Transverse colon (tissue), 4 donors: ENCODE results near the gene SLC29A4. TPM values are rescaled to one million over a fixed set of nuclear protein-coding genes. Genes with fewer than 3 reads are reported as not detected.
"Not testable (repeated sequence)": the region's sequence is repeated elsewhere in the genome, so short reads cannot be mapped to it uniquely, and the experiment has no call there.

Source experiments
- DNase-seq: peaks from one replicate; pipeline ENCODE4 v3.0.0-alpha.2; 2019
- H3K27ac ChIP-seq, 4 donors: fragments of 200-600 bp; sonication (generic); 2 replicates each; pipeline ENCODE4 v1.5.1; 2016 to 2018; ENCODE audit warnings: inconsistent platforms in 4 of 4
- H3K27me3 ChIP-seq: fragments of 200-600 bp; sonication (generic); 2 replicates; pipeline ENCODE4 v1.5.1; 2017; ENCODE audit warnings: inconsistent platforms
- H3K36me3 ChIP-seq, 4 donors: fragments of 200-600 bp; sonication (generic); 2 replicates each; pipeline ENCODE4 v1.5.1; 2017 to 2019; ENCODE audit warnings: inconsistent platforms in 4 of 4
- H3K4me1 ChIP-seq, 4 donors: fragments of 200-600 bp; sonication (generic); 2 replicates each; pipeline ENCODE4 v1.5.1; 2017 to 2020; ENCODE audit warnings: inconsistent platforms in 4 of 4
- H3K4me3 ChIP-seq, 4 donors: fragments of 200-600 bp; sonication (generic); 1 replicate in 1 of 4; 2 replicates in 3 of 4; pipeline versions ENCODE4 v1.5.1 to v1.6.1; 2017 to 2019; ENCODE audit warnings: inconsistent platforms in 4 of 4
- H3K9me3 ChIP-seq, 2 donors: fragments of 200-600 bp; sonication (generic); 2 replicates each; pipeline ENCODE4 v1.5.1; 2017 to 2019; ENCODE audit warnings: inconsistent platforms in 2 of 2
- EP300 ChIP-seq: sonication (generic); formaldehyde crosslinking; IDR thresholded peaks from one replicate; pipeline ENCODE4 v1.6.1; 2017; ENCODE audit warnings: antibody characterized with exemption, low read depth
- POLR2A ChIP-seq: fragments of 450-650 bp; IDR thresholded peaks from one replicate; pipeline ENCODE4 v1.6.1; 2016; ENCODE audit warnings: antibody characterized with exemption, mild to moderate bottlenecking, moderate library complexity
- POLR2AphosphoS5 ChIP-seq, 3 donors: sonication (generic); formaldehyde crosslinking; IDR thresholded peaks; one replicate each; pipeline ENCODE4 v1.6.1; 2016; ENCODE audit warnings: antibody characterized with exemption in 3 of 3
- WGBS, 2 donors: methylation state at CpG; one replicate each; pipeline ENCODE4 v1.1.5; 2018; ENCODE audit warnings: low coverage in 1 of 2; 5-methylcytosine and 5-hydroxymethylcytosine counted together
- in situ Hi-C, 4 donors: fragments of 200-750 bp; cut with MboI; loops; one replicate each; pipeline versions ENCODE4 v1.15.0 to v1.15.1; 2017; ENCODE audit warnings: low sequenced_read_pairs in 3 of 4, low pct_ligation_motif_present in 1 of 4, low pct_unique_long_range_greater_than_20kb in 1 of 4
- intact Hi-C: fragments of 100-400 bp; cut with DNase I; formaldehyde crosslinking; loops from one replicate; pipeline ENCODE4 v1.15.1; 2023; ENCODE audit warnings: low total_unique reads
- total RNA-seq, 4 donors: library from RNA; depleted of rRNA; stranded (reverse); fragments of >200 nt; gene quantifications; one replicate each; pipeline ENCODE4 v1.1.0, GENCODE V29; 2016
- TF ChIP-seq, protein P1 (sequence below), 5 experiments: fragments of 200-600 bp in 3 of 5; fragments of 450-650 bp in 2 of 5; sonication (generic) in 3 of 5; IDR thresholded peaks; 1 replicate in 2 of 5; 2 replicates in 3 of 5; pipeline ENCODE4 v1.5.1; 2016 to 2017; ENCODE audit warnings: antibody characterized with exemption in 5 of 5, inconsistent platforms in 3 of 5, mild to moderate bottlenecking in 2 of 5, moderate library complexity in 1 of 5

SLC29A4 gene
- total RNA-seq, 4 donors from 2014 or later = 0.60 to 36.3 (median 2.6) TPM

DNA sequence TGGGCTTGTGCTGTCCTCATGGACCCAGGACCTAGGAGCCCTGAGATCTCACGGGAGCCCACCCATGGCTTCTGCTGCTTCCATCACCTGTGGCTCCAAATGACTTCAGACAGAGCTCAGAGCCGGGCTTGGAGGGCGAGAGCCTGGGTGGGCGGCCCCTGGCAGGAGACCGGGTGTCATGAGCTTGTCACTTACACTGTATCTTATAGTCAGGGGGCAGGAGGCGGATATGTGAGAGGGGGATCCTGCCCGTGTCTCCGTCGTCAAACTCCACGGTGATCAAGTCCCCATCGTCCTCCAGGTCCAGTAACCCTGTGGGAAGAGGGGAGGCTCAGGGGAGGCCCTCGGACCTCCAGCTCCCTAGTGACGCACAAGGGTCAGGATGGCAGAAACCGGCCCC, 33.0 kb downstream of the SLC29A4 start:
- no peaks in the 10 kb centered on the region for H3K4me1 ChIP-seq
- no peak for DNase-seq
- no peak overlapping the region for H3K4me3 ChIP-seq
- H3K27ac ChIP-seq = no peak overlapping the region
- intact Hi-C loops (loop anchor here (10.0 kb wide), 1 partner anchor 491 kb away; no protein-coding TSS in a partner anchor), in situ Hi-C loops (no loop called here)
- no peaks in the 10 kb centered on the region for H3K27me3 ChIP-seq
- peaks cover 0 to 7% of the 10 kb centered on the region in 2 donors for H3K9me3 ChIP-seq
- TF ChIP-seq EP300 (no peak), POLR2A (no peak), POLR2AphosphoS5 (IDR thresholded peaks at IDR 0.05) (no peak)
- TF ChIP-seq, protein P1, sequence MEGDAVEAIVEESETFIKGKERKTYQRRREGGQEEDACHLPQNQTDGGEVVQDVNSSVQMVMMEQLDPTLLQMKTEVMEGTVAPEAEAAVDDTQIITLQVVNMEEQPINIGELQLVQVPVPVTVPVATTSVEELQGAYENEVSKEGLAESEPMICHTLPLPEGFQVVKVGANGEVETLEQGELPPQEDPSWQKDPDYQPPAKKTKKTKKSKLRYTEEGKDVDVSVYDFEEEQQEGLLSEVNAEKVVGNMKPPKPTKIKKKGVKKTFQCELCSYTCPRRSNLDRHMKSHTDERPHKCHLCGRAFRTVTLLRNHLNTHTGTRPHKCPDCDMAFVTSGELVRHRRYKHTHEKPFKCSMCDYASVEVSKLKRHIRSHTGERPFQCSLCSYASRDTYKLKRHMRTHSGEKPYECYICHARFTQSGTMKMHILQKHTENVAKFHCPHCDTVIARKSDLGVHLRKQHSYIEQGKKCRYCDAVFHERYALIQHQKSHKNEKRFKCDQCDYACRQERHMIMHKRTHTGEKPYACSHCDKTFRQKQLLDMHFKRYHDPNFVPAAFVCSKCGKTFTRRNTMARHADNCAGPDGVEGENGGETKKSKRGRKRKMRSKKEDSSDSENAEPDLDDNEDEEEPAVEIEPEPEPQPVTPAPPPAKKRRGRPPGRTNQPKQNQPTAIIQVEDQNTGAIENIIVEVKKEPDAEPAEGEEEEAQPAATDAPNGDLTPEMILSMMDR (IDR thresholded peaks at IDR 0.05) = no peak
- WGBS, 2 donors = 95% methylated on average over 14 of the region's 14 CpGs; no CpG with 5 or more reads in 1 of the 2 donors
- peaks cover 0 to 73% (median 26%) of the 10 kb centered on the region in 4 donors for H3K36me3 ChIP-seq

DNA sequence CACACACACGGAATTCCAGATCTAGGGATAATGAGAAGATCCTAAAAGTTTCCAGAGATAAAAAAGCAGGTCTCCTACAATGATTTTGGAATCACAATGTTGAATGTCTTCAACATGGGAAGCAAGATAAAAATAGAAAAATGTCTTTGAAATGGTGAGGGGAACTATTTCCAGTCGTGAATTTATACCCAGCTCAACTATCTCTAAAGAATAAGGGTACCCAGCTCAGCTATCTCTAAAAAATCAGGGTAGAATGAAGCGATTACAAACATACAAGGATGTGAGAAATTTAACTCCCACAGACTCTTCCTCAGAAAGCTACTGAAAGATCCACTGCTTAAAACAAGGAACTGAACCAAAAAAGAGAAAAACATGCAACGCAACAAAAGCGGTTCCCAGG, 35.9 kb downstream of the SLC29A4 start:
- 95 to 98% methylated on average over 5 of the region's 5 CpGs for WGBS, 2 donors
- H3K27ac ChIP-seq, in situ Hi-C loops: not testable (repeated sequence)

DNA sequence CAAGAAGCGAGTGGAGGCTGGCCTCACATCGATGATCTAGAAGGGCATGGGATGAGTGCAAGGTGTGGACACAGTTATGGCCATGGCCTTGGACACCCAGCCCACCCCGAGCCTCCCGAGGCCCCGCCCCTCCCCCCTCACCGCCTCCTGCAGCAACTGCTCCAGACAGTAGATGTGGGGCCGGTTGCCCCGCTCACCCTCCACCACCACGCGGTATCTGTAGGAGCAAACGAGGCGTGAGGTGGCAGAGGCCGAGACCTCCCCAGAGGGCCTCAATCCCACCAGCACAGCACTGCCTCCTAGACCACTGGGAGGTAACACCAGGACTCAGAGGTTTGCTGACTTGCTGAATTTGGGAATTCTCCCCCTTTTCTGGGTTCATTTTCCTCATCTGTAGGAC, 37.6 kb downstream of the SLC29A4 start:
- H3K9me3 ChIP-seq = peaks cover 0 to 7% of the 10 kb centered on the region in 2 donors
- intact Hi-C loops = no loop called here
- H3K27me3 ChIP-seq = no peaks in the 10 kb centered on the region
- in situ Hi-C loops = no loop called here
- 95% methylated on average over 13 of the region's 13 CpGs; no CpG with 5 or more reads in 1 of the 2 donors for WGBS, 2 donors
- no peak overlapping the region for H3K27ac ChIP-seq
- TF ChIP-seq POLR2A = no peak
- TF ChIP-seq EP300 = no peak
- TF ChIP-seq, protein P1 (IDR thresholded peaks at IDR 0.05) = no peak
- no peak for TF ChIP-seq POLR2AphosphoS5 (IDR thresholded peaks at IDR 0.05)
- H3K4me1 ChIP-seq = no peaks in the 10 kb centered on the region
- DNase-seq = no peak
- H3K36me3 ChIP-seq = peaks cover 0 to 53% (median 26%) of the 10 kb centered on the region in 4 donors
- no peak overlapping the region for H3K4me3 ChIP-seq

More for the DNA sequence above, 35.9 kb downstream of the SLC29A4 start:
- not testable (repeated sequence) for H3K4me3 ChIP-seq, DNase-seq, H3K27me3 ChIP-seq, H3K9me3 ChIP-seq, H3K4me1 ChIP-seq
- peaks cover 0 to 62% (median 21%) of the 10 kb centered on the region in 4 donors for H3K36me3 ChIP-seq
- intact Hi-C loops = loop anchor here (10.0 kb wide), 1 partner anchor 494 kb away; no protein-coding TSS in a partner anchor

DNA sequence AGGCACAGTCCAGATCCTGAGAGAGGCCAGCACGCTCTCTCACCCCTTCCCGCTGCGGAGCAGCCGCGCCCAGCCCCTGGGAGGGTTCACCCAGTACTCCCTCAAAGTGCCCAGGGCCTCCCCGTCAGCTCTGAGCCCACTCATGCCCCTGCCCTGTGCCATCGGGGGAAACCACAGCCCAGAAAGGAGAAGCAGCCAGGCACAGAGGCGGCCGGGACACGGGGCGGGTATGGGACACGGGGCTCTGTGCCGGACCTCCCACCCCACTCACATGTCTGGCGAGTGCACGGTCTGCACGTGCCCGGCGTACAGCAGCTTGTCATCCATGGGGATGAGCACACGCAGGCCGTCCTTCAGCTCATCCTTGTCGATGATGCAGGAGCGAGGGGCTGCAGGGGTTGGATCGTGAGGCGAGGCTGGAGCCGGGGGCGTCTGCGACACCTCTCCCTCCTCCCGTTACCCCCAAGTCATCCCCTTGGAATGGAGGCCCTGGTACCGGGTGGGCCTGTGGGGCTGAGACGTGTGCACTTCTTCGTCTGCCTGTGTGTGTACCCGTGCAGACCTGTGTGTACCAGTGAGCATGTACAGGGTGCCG, 38.2 kb downstream of the SLC29A4 start:
- Histone ChIP-seq H3K36me3 (peaks cover 0 to 48% (median 24%) of the 10 kb centered on the region in 4 donors), H3K4me3 (no peak overlapping the region), H3K27me3 (no peaks in the 10 kb centered on the region), H3K27ac (no peak overlapping the region), H3K9me3 (peaks cover 0 to 7% of the 10 kb centered on the region in 2 donors), H3K4me1 (no peaks in the 10 kb centered on the region)
- TF ChIP-seq, protein P1 (IDR thresholded peaks at IDR 0.05) = no peak
- no peak for TF ChIP-seq EP300
- TF ChIP-seq POLR2AphosphoS5 (IDR thresholded peaks at IDR 0.05) = no peak
- TF ChIP-seq POLR2A = no peak
- DNase-seq = no peak
- intact Hi-C loops = no loop called here
- WGBS, 2 donors = 98% methylated on average over 28 of the region's 33 CpGs; no CpG with 5 or more reads in 1 of the 2 donors
- in situ Hi-C loops = no loop called here
